GM19328 (cell line): Measurements from ENCODE around the gene NES.

Source experiments
- ATAC-seq: cut with Tn5 transposase; IDR thresholded peaks from one replicate; pipeline ENCODE4 v1.9.1; 2021; ENCODE audit warnings: mild to moderate bottlenecking, moderate library complexity; ENCODE audit not compliant: unreplicated experiment

NES gene

DNA sequence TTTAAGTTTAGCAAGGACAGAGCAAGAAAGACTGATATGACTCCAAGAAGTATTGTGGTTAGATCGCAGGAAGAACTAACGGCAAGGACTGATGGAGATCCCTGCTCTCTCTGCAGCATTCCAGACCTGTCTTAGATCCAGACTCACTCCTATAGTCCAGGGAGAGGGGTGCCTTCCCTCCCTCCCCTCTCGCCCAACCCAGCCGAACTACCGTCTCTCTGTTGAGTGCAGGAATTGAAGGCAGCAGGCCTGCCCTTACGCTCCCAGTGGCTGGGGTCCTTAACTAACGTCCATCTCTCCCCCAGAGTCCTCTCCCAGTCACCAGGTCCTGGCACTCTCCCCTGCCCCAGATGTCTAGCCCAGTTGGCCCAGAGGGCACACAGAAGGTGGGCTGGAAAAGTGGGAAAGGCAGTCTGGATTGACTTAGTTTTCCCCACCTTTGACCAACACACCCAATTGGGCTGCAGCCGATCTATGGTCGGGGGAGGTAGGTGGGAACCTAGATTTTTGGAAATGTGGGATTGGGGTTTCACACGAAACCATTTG, 27.0 kb upstream of the NES start:
- ATAC-seq = no peak

DNA sequence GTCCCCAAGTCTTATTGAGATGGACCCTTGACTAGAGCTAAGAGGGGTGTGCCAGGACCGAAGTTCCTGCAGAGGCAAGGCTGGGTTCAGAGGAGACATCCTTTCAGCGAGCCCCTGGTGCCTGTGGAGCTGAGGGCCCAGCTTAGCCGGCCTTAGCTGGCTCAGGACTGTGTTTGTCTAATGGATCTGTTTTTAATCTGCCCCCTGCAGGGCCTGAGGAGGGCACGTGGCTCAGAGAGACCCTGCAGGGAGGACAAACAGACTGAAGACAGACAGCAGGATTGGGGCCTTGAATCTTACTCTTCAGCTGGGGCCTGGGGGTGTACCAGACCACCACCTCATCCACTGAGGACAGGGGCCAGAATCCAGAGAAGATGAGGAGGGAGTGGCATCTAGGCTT, 26.5 kb upstream of the NES start:
- ATAC-seq = no peak

DNA sequence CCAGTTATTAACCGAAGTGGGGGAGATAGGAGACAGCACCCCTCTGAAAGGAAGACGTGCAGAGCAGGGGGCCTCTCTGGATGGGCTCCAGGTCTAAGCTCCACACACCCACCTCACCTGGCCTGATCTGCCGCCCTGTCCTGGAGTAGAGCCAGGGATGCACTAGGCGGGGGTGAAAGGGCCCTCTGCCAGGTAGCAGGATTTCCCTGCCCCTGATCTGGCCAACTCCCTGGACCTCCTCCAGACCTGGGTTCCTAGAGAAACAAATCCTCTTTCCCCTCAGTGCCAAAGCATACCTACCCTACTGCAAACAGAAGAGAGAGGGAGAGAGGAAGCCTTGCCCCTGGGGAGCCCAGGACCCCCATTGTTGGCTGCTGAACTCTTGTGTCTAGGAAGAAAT, 26.1 kb upstream of the NES start:
- ATAC-seq = no peak

DNA sequence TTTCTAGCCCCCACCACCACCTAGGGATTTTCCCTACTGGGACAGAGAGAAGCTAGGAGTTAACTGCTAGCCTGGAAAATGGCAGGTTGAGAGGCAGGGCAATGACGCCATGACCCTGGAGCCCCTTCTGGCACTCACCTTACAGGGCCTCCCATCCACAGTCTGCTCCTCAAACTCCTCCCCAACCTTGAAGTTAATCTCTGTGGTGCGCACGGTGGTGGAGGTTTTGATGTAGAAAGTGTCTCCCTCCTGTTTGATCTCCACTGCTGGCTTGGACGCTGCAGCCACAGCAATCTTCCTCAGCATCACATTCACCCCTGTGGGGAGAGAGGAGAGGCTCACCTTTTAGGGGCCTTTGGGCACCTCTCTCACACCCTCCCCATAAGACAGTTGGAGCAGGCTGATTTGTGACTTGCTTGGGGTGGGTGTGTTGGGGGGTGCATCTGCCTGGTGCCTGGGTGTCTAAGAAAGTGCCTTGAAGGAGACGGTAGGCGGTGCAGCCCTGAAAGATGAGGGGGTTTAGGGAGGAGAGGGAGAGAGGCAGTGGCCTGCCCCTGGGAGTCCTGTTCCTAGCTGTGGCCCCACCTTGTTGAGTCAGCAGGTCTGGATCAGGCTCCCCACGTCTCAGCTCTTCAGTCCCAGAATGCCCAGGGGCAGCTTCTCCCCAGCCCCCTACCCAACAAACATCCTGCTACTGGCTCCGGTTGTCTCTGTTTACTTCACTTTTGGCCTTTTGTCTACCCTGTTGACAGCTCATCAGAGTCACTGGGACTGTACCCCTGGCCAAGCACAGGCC, 23.7 kb upstream of the NES start:
- no peak for ATAC-seq

DNA sequence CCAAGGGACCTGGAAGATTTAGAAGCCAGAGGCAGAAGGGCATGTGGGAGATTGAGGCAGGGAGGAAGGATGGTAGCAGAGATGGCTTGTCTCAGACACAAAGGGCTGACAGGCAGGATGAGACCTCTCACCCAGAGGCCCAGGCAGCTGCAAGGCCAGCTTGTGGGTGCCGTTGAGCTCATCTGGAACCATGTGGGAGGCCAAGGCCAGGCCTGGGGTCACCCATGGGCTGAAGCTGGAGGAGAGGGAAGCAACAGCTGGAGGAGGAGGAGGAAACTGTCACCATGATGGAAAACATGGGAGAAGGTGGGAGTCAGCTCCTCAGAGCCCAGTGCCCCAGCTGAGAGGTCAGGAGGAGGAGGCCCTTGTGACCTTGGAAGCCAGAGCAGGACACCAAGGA, 21.8 kb upstream of the NES start:
- no peak for ATAC-seq

DNA sequence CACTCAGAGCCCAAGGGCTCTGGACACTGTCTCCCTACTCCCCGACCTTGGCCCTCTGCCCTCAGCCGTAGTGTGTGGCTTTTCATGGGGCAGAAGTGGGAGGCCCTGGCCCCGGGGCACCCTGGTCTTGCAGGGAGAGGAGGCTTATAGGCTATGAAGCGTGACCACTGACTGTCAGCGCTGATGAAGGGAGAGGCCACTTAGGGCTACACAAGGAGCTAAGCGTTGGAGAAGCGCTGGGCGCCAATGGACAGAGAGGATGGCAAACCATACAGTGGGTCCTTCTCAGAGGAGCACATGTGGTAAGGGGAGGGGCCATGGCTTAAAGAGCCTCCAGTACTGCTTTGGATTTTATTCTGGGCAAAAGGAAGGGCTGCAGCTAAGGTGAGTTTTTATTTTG, 20.3 kb upstream of the NES start:
- ATAC-seq = no peak

DNA sequence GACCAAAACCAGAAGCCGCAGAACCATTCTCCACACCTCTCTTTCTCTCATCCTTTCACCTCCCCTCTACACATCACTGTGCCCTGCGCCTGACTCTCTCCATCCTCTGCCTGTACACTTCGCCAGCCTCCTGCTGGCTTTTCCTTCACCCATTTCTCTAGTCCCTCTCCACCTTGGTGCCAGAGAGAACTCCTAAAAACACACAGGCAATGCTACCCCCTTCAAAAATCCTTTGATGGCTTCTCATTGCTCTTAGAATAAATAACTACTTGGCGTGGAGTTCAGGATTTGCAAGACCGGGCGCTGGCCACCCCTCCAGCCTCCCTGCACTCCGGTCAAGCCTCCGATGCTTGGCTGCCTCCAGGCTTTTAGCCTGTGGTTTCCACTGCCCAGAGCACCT, 19.5 kb upstream of the NES start:
- no peak for ATAC-seq

DNA sequence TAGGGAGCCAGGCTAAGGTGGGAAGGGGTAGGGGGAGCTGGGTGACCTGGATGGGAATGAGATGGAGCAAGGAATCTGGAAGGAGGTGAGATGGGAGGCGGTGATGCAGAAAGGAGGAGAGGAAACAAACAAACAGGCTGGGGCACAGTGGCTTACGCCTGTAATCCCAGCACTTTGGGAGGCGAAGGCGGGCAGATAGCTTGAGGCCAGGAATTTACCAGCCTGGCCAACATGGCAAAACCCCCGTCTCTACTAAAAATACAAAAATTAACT, 17.4 kb upstream of the NES start:
- ATAC-seq = no peak

DNA sequence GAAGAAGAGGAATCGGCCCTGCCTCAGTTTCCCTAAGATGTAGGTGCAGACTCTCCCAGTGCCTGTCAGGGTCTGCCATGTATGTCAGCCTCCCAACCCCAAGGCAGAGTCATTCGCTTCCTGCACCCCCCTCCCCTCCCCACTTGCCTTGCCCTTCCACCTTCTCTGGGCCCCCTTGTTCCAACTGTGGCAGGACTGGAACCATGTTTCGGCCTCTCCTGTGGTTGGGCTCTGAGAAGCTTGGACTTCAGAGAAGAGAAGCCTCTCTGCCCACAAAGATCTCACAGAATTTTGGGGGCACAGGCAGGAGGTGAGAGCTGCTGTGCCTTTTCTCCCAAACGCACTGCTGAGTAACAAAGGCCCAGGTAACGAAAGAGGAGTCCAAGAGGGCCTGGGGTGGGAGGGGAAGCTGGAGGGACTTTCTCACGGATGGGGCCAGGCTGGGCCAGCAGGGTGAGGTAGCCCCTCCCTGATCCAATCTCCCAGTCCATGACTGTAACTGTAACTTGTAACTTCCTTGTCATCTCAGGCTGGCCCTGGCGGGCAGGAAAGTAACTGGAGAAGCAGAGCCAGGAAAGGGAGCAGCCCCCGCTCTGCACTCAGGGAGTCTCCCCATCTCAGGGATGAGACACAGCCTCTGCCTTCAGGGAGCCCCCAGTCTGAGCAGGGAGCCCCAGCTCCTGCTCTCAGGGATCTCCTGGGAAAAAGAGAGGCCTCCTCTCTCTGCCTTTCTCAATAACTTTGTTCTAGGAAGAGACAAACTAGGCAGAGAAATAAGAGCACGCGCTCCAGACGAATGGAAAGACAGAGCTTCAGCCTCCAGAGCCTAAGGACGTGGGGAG, 16.9 kb upstream of the NES start:
- no peak for ATAC-seq

DNA sequence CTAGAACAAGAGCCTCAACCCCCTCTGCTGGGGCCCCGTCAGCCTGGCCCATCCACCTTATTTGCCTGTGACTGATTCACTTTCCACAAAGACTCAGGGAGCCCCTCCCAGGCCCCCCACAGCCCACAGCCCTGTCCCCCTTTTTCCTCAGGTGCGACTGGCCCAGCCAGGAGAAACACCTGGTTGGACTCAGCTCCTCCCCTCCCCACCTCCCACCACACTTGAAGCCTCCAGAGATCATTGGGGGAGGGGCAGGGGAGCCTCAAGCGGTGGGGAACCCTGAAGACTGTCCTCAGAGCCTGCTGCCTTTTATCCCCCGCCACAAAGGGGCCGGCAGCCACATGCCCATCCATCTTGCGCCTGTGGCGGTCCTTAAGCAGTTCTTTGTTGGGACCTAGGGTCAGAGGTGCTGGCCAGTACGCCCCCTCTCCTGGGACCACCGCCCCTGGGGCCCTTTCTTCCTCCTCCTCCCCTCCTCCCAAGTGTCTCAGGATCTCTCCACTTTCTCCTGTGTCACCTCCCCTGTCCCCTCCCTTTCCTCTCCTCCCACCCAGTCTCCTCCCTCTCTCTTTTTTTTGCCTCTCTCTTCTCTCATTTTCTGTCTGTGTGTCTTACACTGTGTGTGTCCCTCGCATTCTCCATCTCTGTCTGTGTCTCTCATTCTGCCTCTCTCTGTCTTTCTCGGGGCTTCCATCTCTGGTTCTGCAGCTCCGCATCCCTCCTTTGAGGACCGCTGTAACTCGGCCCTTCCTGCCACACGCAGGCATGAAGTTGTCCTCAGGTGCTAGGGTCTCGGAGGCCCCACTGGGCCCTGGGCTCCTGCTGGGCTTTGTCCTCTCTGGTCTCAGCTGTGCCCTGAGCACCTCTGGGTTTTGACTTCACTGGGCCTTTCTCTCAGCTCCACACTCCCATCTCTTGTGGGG, 16.0 kb upstream of the NES start:
- ATAC-seq = no peak

DNA sequence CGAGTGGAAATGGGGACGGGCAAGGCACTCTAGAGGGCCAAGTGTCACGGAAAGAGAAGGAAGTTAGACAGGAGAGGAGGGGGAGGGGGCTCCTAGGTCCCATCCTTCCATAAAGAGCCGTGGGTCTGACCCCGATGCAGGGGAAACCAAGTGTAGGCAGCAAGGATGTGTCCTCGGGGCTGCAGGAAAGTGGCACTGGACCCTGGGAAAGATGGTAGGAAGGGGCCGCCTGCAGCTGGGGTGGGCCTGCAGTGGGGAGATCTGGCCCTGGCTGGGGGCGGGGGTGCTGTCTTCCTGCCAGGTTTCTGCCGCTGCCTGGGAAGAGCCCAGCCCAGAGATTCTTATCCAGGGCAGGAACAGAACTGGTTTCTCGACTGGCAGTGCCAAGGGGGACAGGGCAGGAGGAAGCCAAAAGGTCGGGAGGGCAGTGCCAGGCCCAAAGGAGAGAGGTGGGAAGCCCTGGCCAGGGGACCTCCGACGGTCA, 15.3 kb upstream of the NES start:
- no peak for ATAC-seq

DNA sequence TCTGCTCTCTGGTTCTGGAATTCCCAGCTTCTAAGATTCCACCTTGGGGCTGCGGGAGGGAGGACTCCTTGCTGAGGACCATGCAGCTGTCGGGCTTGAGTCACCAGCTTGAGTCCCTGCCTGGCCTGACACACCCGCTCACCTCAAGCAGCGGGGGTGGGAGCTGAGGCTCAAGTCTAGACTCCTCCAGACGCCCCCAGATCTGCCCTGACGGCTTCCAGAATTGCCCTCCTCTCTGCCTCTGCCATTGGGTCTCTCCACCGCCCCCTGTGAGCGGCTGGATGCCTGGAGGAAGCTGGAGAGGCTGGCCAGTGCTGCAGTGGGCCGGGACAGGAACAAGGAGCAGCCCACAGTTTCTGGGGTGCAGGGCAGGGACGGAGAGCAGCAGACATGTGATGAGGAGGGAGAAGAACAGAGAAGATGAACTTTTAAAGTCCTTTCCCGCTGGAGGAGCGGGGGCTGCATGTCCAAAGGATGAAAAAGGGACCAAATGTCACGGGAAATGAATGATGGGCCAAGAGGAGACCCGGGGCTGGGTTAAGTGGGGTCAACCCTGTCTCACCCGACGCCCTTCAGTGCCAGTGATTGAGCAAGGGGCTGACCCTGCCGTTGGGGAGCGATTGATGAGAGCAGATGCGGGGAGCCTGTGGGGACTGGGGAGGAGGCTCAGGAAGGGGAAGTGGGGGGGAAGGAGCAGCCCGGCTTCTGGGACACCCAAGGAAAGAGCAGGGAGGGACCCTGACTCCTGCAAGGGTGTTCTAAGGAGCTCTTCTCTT, 14.6 kb upstream of the NES start:
- ATAC-seq = no peak

DNA sequence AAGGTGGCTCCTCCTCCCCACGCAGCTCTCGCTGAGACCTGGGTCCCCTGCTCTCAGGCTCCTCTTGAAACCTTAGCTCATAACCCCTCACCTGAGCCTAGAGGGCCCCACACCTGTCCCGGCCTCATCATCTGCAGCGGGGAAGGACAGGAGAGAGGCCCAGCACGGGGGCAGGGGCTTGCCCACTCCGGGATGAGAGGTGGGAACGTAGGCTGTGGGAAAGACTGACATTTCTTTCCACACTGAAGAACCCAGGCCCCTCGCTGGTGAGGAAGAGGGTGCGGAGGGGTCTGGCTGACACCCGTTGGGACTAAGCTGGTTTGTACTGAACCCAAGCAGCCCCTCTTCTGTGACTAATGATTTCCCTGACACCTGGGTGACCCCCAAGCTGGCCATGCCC, 14.0 kb upstream of the NES start:
- no peak for ATAC-seq

DNA sequence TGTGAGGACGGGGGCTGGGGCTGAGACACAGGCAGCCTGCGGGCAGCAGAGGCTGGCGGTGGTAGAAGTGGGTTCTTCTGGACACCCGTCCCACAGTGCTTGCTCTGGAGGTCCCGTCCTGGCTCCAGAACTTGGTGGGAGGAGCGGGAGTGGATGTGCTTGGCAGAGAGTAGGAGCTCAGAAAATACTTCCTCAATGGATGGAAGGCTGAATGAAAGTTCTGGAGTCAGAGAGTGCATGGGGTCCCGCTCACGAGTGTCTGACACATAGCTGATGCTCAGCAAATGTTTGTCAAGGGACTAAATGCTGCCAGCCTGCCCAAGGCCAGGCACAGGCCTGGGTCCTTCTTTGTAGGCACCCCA, 13.4 kb upstream of the NES start:
- no peak for ATAC-seq

DNA sequence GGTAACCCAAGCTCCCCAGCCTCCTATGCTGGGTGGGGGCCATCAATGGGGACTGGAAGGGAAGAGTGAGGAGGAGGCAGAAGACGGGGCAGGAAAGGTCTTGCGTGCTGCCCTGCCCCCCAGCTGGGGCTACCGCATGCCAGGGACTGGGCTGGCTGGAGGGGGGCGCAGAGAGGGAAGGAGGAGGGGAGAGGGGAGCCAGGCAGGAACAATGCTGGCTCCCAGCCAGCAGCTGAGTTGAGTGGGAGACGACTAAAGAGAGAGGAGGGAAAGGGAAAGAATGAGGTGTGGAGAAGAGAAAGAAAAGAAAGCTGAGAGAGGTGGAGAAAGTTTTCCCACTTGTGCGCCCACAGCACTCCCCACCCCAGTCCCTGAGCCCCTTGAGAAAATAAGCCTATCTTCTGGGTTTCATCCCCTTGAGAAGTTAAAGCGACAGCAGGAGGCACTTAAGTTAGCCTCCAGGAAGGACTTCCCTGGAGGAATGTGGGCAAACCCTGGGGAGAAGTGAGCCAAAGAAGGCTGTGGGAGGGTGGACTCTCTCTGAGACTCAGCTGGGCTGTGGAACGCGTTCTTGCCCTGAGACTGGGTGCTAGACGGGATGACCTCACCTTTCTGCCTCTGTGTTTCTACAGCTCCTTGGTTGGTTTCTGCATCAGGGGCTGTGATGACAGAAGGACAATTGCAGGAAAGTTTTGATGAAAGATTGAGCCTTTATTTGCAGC, 12.9 kb upstream of the NES start:
- no peak for ATAC-seq

DNA sequence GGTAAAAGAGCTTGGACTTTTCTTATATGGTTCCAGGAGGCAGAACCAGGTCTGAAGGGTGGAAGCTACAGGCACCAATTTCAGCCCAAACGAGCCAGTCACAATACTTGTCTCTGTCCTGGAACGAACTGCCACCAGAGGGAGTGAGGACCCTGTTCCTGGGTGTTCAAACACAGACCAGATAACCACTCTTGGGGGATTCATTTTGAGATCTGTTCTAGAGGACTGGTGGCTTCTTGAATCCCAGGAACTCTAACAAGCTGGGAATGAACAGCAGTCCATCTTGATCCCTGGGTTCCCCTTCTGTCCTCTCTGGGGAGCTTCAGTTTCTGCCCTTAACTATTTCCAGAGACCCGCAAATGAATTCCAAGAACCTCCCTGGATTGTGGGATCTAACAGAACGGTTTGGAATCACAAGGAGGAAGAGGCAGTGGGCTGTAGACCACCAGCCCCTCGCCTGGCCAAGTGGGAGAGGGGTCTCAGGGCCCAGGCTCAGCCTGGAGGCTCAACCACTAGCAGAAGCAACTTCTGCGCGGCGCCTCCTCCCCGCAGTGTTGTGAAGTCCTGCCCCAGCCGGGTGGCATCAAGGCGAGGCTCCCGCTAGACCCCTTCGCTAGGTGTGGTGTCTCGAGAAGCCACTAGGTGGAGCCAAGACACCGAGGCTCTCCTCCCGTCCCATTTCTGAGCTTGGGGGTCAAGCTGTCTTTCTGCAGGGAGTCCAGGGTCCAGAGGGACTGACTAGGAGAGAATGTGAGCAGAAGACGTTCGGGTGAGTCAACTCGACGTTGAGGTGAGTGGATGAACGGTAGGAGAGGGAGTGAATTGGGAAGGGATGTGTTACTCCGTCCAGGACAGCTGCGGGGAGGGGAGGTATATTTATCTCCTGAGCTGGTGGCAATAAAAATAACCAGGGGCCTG, 12.1 kb upstream of the NES start:
- ATAC-seq = no peak

DNA sequence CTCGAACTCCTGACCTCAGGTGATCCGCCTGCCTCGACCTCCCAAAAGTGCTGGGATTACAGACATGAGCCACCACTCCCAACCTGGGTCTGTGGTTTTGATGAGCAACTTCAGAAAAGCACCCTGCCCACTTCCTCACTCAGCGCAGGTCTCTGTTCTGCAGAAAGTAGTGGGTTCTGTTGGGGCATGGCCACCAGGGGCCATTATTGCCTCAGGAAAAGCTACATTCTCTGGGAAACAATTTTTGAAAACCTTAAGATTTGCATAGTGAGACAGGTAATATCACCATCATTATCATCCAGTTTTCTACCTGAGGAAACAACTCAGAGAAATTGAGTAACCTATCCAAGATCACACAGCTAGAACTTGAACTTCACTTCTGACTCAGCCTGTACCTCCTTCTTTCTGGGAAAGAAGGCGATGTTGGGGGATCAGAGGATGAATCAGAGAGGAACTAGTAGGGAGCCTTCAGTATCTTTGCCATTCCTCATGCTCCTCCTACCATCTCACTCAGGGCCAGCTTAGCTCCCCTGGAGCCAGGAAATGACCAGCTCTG, 7.1 kb upstream of the NES start:
- ATAC-seq = no peak

DNA sequence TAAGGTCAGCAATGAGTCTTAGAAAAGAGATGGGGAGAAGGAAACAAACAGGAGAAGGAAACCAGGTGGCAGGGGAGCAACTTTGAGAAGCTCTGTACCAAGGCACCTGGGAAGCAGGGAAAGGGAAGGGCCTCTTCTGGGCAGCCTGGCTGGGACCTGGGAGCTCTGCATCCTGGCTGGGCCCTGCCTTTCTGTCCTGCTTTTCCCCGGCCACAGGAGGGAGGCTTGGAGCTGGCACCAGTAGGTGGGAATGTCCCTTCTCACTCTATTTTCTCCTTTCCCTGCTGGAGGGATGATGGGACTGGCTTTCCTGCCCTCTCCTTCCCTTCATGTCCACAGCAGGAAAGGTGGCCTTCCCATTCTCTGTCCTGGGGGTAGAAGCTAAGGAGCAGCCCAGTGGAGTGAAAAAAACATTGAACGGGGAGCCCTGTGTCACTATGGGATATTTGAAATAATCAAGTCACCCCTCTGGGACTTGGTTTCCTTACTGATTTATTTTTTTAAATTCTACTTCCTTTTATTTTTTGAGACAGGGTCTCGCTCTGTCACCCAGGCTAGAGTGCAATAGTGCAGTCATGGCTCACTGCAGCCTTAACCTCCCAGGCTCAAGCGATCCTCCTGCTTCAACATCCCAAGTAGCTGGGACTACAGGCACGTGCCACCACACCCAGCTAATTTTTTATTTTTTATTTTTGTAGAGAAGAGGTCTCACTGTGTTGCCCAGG, 5.1 kb upstream of the NES start:
- ATAC-seq = no peak
